IMR-90 (cell line): ENCODE results near the gene ACSS1. TPM values are rescaled to one million over a fixed set of nuclear protein-coding genes. Genes with fewer than 3 reads are reported as not detected.

Source experiments
- ATAC-seq: fragments of 200-7000 bp; cut with Tn5 transposase; 2 replicates; pipeline ENCODE4 v1.9.1; 2020; ENCODE audit warnings: low read depth, mild to moderate bottlenecking, moderate library complexity
- BruUV-seq: library from RNA; stranded (reverse); fragments of 400-500 nt; replicated peaks from 2 replicates; lab custom pipeline; 2021; lab: Mats Ljungman, UMichigan
- CTCF ChIA-PET: fragments of 300-600 bp; formaldehyde crosslinking; extraction: SDS; loops from one replicate; lab custom pipeline; 2021; ENCODE audit warnings: antibody characterized with exemption; lab: Yijun Ruan, JAX
- POLR2A ChIA-PET: fragments of 300-600 bp; sonication (Branson Sonifier 250); formaldehyde crosslinking; loops from one replicate; lab custom pipeline; 2022; ENCODE audit warnings: antibody characterized with exemption; ENCODE audit not compliant: unreplicated experiment; lab: Charles Lee
- DNase-seq: peaks from one replicate; pipeline ENCODE4 v3.0.0; 2013
- H2AFZ ChIP-seq: replicated peaks from 2 replicates; pipeline ENCODE3; 2013; ENCODE audit warnings: low read length, mild to moderate bottlenecking; ENCODE audit not compliant: poor library complexity
- H2AK5ac ChIP-seq: 2 replicates; pipeline ENCODE4 v1.6.1; 2013; ENCODE audit warnings: low read depth, low read length, inconsistent platforms
- H2AK9ac ChIP-seq: replicated peaks from 2 replicates; pipeline ENCODE3; 2013; ENCODE audit warnings: mild to moderate bottlenecking, low read depth, low read length, moderate library complexity; ENCODE audit not compliant: poor library complexity
- H2BK120ac ChIP-seq: 2 replicates; pipeline ENCODE4 v1.6.1; 2013; ENCODE audit warnings: low read depth, low read length, inconsistent platforms
- H2BK15ac ChIP-seq: 3 replicates; pipeline ENCODE4 v1.6.1; 2013; ENCODE audit warnings: low read depth, low read length, inconsistent platforms
- H2BK20ac ChIP-seq: 2 replicates; pipeline ENCODE4 v1.6.1; 2013; ENCODE audit warnings: low read depth, mild to moderate bottlenecking, inconsistent platforms, low read length, moderate library complexity
- H2BK5ac ChIP-seq: 2 replicates; pipeline ENCODE4 v1.6.1; 2013; ENCODE audit warnings: mild to moderate bottlenecking, low read depth, low read length, inconsistent platforms; ENCODE audit not compliant: poor library complexity, severe bottlenecking
- H3K14ac ChIP-seq: replicated peaks from 2 replicates; pipeline ENCODE4 v1.6.1; 2013; ENCODE audit warnings: low read depth, low read length, inconsistent platforms
- H3K18ac ChIP-seq: 2 replicates; pipeline ENCODE4 v1.6.1; 2013; ENCODE audit warnings: low read depth, low read length, control low read depth
- H3K23ac ChIP-seq: 2 replicates; pipeline ENCODE4 v1.6.1; 2013; ENCODE audit warnings: low read depth, low read length, inconsistent platforms
- H3K27ac ChIP-seq: 2 replicates; pipeline ENCODE4 v1.5.1; 2013; ENCODE audit warnings: mild to moderate bottlenecking, control low read depth, low read length; ENCODE audit not compliant: insufficient read depth
- H3K27me3 ChIP-seq: 2 replicates; pipeline ENCODE4 v1.6.1; 2013; ENCODE audit warnings: low read length; ENCODE audit not compliant: control insufficient read depth, insufficient read depth
- H3K36me3 ChIP-seq: 2 replicates; pipeline ENCODE4 v1.6.1; 2013; ENCODE audit warnings: low read length, mixed read lengths; ENCODE audit not compliant: control insufficient read depth, insufficient read depth
- H3K4ac ChIP-seq: 2 replicates; pipeline ENCODE4 v1.6.1; 2013; ENCODE audit warnings: low read depth, low read length, inconsistent platforms
- H3K4me1 ChIP-seq: 2 replicates; pipeline ENCODE4 v1.6.1; 2013; ENCODE audit warnings: low read length, mixed read lengths; ENCODE audit not compliant: control insufficient read depth, insufficient read depth
- H3K4me2 ChIP-seq: 2 replicates; pipeline ENCODE4 v1.6.1; 2013; ENCODE audit warnings: low read depth, mild to moderate bottlenecking, control low read depth, low read length, moderate library complexity
- H3K4me3 ChIP-seq: 2 replicates; pipeline ENCODE4 v1.5.1; 2013; ENCODE audit warnings: low read depth, mild to moderate bottlenecking, control low read depth, low read length, moderate library complexity; ENCODE audit not compliant: insufficient read depth
- H3K56ac ChIP-seq: 2 replicates; pipeline ENCODE4 v1.6.1; 2013; ENCODE audit warnings: low read length, inconsistent platforms; ENCODE audit not compliant: insufficient read depth; ENCODE audit errors: extremely low read depth
- H3K79me1 ChIP-seq, 2 experiments: 2 replicates each; pipeline ENCODE4 v1.6.1; 2013; ENCODE audit warnings: low read length in 2 of 2, inconsistent platforms in 1 of 2, low read depth in 1 of 2
- H3K9ac ChIP-seq: 2 replicates; pipeline ENCODE4 v1.6.1; 2013; ENCODE audit warnings: low read depth, low read length, control low read depth
- H3K9me1 ChIP-seq: 2 replicates; pipeline ENCODE4 v1.6.1; 2013; ENCODE audit warnings: low read length, inconsistent platforms; ENCODE audit not compliant: insufficient read depth
- H3K9me3 ChIP-seq: 2 replicates; pipeline ENCODE4 v1.6.1; 2013; ENCODE audit warnings: low read length; ENCODE audit not compliant: control insufficient read depth, insufficient read depth
- H4K20me1 ChIP-seq: 2 replicates; pipeline ENCODE4 v1.6.1; 2013; ENCODE audit warnings: low read length, inconsistent platforms; ENCODE audit not compliant: insufficient read depth
- H4K5ac ChIP-seq: 2 replicates; pipeline ENCODE4 v1.6.1; 2013; ENCODE audit warnings: mild to moderate bottlenecking, low read depth, low read length, control low read depth
- H4K8ac ChIP-seq, 2 experiments: 2 replicates each; pipeline ENCODE4 v1.6.1; 2013; ENCODE audit warnings: low read depth in 2 of 2, low read length in 2 of 2, control low read depth in 1 of 2, inconsistent platforms in 1 of 2
- H4K91ac ChIP-seq: 2 replicates; pipeline ENCODE4 v1.6.1; 2013; ENCODE audit warnings: low read depth, low read length, inconsistent platforms; ENCODE audit not compliant: insufficient read depth
- CEBPB ChIP-seq: IDR thresholded peaks from 2 replicates; pipeline ENCODE4 v1.6.1; 2012; ENCODE audit warnings: low read depth, low read length, improper control_type of control experiment
- CHD1 ChIP-seq: IDR thresholded peaks from 2 replicates; pipeline ENCODE4 v1.6.1; 2012; ENCODE audit warnings: low read depth, low read length, improper control_type of control experiment
- ELK1 ChIP-seq: fragments of 150-350 bp; IDR thresholded peaks from 2 replicates; pipeline ENCODE4 v1.6.1; 2016; ENCODE audit warnings: low read depth, mild to moderate bottlenecking, low read length, moderate library complexity, borderline replicate concordance
- FOS ChIP-seq: fragments of 150-350 bp; IDR thresholded peaks from 2 replicates; pipeline ENCODE4 v1.6.1; 2016; ENCODE audit warnings: low read depth, low read length
- MAFK ChIP-seq: IDR thresholded peaks from 2 replicates; pipeline ENCODE4 v1.6.1; 2012; ENCODE audit warnings: low read depth, low read length, improper control_type of control experiment
- MAZ ChIP-seq: IDR thresholded peaks from 2 replicates; pipeline ENCODE4 v1.6.1; 2012; ENCODE audit warnings: low read depth, mild to moderate bottlenecking, low read length, improper control_type of control experiment, moderate library complexity, borderline replicate concordance
- MXI1 ChIP-seq: IDR thresholded peaks from 2 replicates; pipeline ENCODE4 v1.6.1; 2012; ENCODE audit warnings: low read depth, mild to moderate bottlenecking, low read length, moderate library complexity, borderline replicate concordance
- NFE2L2 ChIP-seq: fragments of 150-350 bp; IDR thresholded peaks from 2 replicates; pipeline ENCODE4 v1.6.1; 2016; ENCODE audit warnings: low read depth, mild to moderate bottlenecking, low read length
- POLR2A ChIP-seq: IDR thresholded peaks from 2 replicates; pipeline ENCODE4 v1.6.1; 2012; ENCODE audit warnings: mild to moderate bottlenecking, low read depth, low read length
- RAD21 ChIP-seq: IDR thresholded peaks from 2 replicates; pipeline ENCODE4 v1.6.1; 2012; ENCODE audit warnings: low read length, improper control_type of control experiment
- RCOR1 ChIP-seq: IDR thresholded peaks from 2 replicates; pipeline ENCODE4 v1.6.1; 2012; ENCODE audit warnings: mild to moderate bottlenecking, low read length, improper control_type of control experiment; ENCODE audit not compliant: insufficient replicate concordance
- RFX5 ChIP-seq: IDR thresholded peaks from 2 replicates; pipeline ENCODE4 v1.8.0; 2012; ENCODE audit warnings: low read depth, mild to moderate bottlenecking, low read length, moderate library complexity
- SMC3 ChIP-seq: fragments of 150-350 bp; IDR thresholded peaks from 2 replicates; pipeline ENCODE4 v1.6.1; 2016; ENCODE audit warnings: low read depth, mild to moderate bottlenecking, antibody characterized with exemption, low read length, moderate library complexity
- USF2 ChIP-seq: fragments of 150-350 bp; IDR thresholded peaks from 2 replicates; pipeline ENCODE4 v1.6.1; 2017; ENCODE audit warnings: mild to moderate bottlenecking, antibody characterized with exemption, low read length, low read depth
- WGBS, 2 experiments: methylation state at CpG; one replicate each; pipeline versions ENCODE4 v1.1.5 to v1.1.7; 2013; ENCODE audit warnings: missing lambda C conversion rate in 2 of 2; ENCODE audit not compliant: insufficient read length in 1 of 2; ENCODE audit errors: extremely low coverage in 2 of 2; 5-methylcytosine and 5-hydroxymethylcytosine counted together
- dilution Hi-C: fragments of 300-500 bp; cut with HindIII; formaldehyde crosslinking; loops from one replicate; pipeline ENCODE4 v1.14.3; 2018; ENCODE audit warnings: low sequenced_read_pairs; ENCODE audit not compliant: unreplicated experiment
- in situ Hi-C: fragments of 300-500 bp; cut with MboI; formaldehyde crosslinking; loops from 3 replicates; pipeline ENCODE4 v1.14.3; 2019; ENCODE audit warnings: low sequenced_read_pairs, inconsistent platforms, mixed read lengths
- intact Hi-C: fragments of 100-400 bp; cut with micrococcal nuclease; formaldehyde crosslinking; loops from 2 replicates; pipeline ENCODE4 v1.10.0; 2022
- polyA plus RNA-seq, 3 experiments: library from polyadenylated mRNA; depleted of rRNA; stranded (reverse); fragments of >200 nt; gene quantifications; 2 replicates each; pipeline ENCODE4 v1.2.3, GENCODE V29; 2012; ENCODE audit warnings: low replicate concordance in 1 of 3
- total RNA-seq: library from RNA; depleted of rRNA; stranded (reverse); fragments of >200 nt; gene quantifications from 2 replicates; pipeline ENCODE4 v1.2.3, GENCODE V29; 2012
- TF ChIP-seq, protein P1 (sequence below): conservative IDR thresholded peaks from 2 replicates; pipeline ENCODE4 v1.5.1; 2012; ENCODE audit warnings: mild to moderate bottlenecking, low read depth, low read length, improper control_type of control experiment

ACSS1 gene
- total and polyA plus RNA-seq, 2 of the 4 experiments (the other 2 are of a cell fraction) = 0.72 to 1.2 TPM

- no peaks in the 10 kb centered on the region for H3K9me1 ChIP-seq
- H2BK15ac ChIP-seq = no peak within 1 kb of the TSS
- H4K8ac ChIP-seq = no peak within 1 kb of the TSS
- H2BK120ac ChIP-seq = no peak within 1 kb of the TSS
- peaks cover 85% of the 10 kb centered on the region for H3K27me3 ChIP-seq
- DNase-seq (no peak), ATAC-seq (no peak)
- H3K36me3 ChIP-seq = no peaks in the 10 kb centered on the region
- H3K27ac ChIP-seq = no peak within 1 kb of the TSS
- CTCF ChIA-PET = no interaction called here
- H3K14ac ChIP-seq = no peak within 1 kb of the TSS
- no peak within 1 kb of the TSS for H2BK20ac ChIP-seq
- no peak within 1 kb of the TSS for H3K4ac ChIP-seq
- no peak within 1 kb of the TSS for H2BK5ac ChIP-seq
- no peak within 1 kb of the TSS for H2AK9ac ChIP-seq
- no peak within 1 kb of the TSS for H2AK5ac ChIP-seq
- POLR2A ChIA-PET = no interaction called here
- no peak within 1 kb of the TSS for H3K9ac ChIP-seq
- H3K18ac ChIP-seq = no peak within 1 kb of the TSS
- in situ Hi-C loops (no loop called here), dilution Hi-C loops (no loop called here), intact Hi-C loops (loop anchor here (5.0 kb wide), 1 partner anchor 315 kb away; no protein-coding TSS in a partner anchor)
- H2AFZ ChIP-seq = no peak within 1 kb of the TSS
- H3K23ac ChIP-seq = no peak within 1 kb of the TSS
- no peak within 1 kb of the TSS for H4K5ac ChIP-seq
- H4K20me1 ChIP-seq = no peaks in the 10 kb centered on the region; the same call in 1 of the 2 replicates
- H3K9me3 ChIP-seq = no peaks in the 10 kb centered on the region
- no TSS peak for BruUV-seq
- H3K4me1 ChIP-seq = no peaks in the 10 kb centered on the region; the same call in 1 of the 2 replicates
- no peaks in the 10 kb centered on the region for H3K79me1 ChIP-seq
- 5% methylated on average over 19 of the region's 67 CpGs; no CpG with 5 or more reads in 1 of the 2 experiments for WGBS, 2 experiments
- H3K56ac ChIP-seq = no peak within 1 kb of the TSS
- H3K4me2 ChIP-seq = no peak within 1 kb of the TSS
- H3K4me3 ChIP-seq = no peak within 1 kb of the TSS
- no peak within 1 kb of the TSS for H4K91ac ChIP-seq
- TF ChIP-seq RCOR1 (no peak), ELK1 (no peak), NFE2L2 (no peak), USF2 (no peak), SMC3 (no peak), POLR2A (no peak), RAD21 (no peak), MAFK (no peak), FOS (no peak), MAZ (no peak), CHD1 (no peak), CEBPB (no peak), MXI1 (no peak), RFX5 (no peak)
- TF ChIP-seq, protein P1, sequence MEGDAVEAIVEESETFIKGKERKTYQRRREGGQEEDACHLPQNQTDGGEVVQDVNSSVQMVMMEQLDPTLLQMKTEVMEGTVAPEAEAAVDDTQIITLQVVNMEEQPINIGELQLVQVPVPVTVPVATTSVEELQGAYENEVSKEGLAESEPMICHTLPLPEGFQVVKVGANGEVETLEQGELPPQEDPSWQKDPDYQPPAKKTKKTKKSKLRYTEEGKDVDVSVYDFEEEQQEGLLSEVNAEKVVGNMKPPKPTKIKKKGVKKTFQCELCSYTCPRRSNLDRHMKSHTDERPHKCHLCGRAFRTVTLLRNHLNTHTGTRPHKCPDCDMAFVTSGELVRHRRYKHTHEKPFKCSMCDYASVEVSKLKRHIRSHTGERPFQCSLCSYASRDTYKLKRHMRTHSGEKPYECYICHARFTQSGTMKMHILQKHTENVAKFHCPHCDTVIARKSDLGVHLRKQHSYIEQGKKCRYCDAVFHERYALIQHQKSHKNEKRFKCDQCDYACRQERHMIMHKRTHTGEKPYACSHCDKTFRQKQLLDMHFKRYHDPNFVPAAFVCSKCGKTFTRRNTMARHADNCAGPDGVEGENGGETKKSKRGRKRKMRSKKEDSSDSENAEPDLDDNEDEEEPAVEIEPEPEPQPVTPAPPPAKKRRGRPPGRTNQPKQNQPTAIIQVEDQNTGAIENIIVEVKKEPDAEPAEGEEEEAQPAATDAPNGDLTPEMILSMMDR = no peak
Observed at GRCh38 chr20:25081730-25082497, 24.0 kb upstream of the ACSS1 start, which contains the start of gene VSX1. Gene VSX1, minus strand, starts transcription at chr20:25082141. Its CDS starts 45 bp downstream, at chr20:25082096.
